ENCODE results near the gene DPF1. TPM values are rescaled to one million over a fixed set of nuclear protein-coding genes. Genes with fewer than 3 reads are reported as not detected.

The DPF1 gene
- total RNA-seq (ENCODE audit: low replicate concordance): 3.4 and 6.5 TPM in 2 replicates

DNA sequence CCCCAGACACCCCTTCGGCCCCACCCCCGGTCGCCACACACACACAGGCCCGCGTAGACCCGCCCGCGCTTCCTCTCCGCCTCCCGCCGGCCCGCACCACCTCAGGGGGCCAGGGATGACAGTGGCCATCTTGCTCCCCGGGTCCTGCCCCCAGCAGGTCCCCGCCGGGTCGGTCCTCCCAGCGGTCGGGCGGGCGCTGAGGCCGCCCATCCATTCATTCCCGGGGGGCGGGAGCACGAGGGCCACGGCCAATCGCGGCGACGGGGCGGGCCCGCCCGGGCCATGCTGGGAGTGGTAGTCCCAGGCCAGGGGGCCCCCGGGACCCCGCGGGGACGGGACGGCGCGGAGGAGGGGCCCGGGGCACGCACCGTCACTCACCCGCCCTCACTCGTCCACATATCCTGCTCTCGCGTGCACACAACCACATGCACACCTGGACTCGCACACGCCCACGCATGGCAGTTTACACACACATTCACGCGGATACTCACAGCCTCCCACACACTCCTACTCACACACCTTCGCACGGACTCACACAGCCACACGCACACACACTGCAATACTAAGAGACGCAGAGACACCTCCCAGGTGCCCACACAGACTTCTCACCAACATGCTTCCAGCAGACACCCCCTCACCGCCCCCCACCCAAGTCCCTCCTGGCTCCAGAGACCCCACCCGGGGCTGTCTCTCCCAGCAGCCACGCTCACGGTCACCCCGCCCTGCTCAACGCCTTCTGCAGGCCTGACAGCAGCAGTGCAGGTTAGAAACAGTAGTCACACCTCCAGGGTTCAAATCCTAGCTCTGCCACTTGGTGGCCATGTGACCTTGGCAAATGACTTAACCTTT is at the start of gene DPF1:
Gene DPF1 (minus strand): TSS at position 209 of the 849 bp plus-strand sequence. CDS start 80 bp downstream, at position 129.
- no peak within 1 kb of the TSS for H3K27ac ChIP-seq
- H3K27ac Mint-ChIP-seq: peak within 1 kb of the TSS; percentile 67
- peaks cover 6% of the 10 kb centered on the region for H3K79me2 ChIP-seq (ENCODE audit: low read depth)

GRCh38 chr19:38273499-38273898 is 49.5 kb upstream of the DPF1 start:
- Histone ChIP-seq H3K36me3 (no peaks in the 10 kb centered on the region), H3K27ac (no peak overlapping the region), H4K20me1 (ENCODE audit: low read depth) (peaks cover 26% of the 10 kb centered on the region), H3K4me2 (no peak overlapping the region), H3K9ac (no peak overlapping the region), H3K4me1 (peaks cover 14% of the 10 kb centered on the region), H3K9me3 (ENCODE audit: low read depth) (no peaks in the 10 kb centered on the region), H3F3A (ENCODE audit: low read depth) (peaks cover 11% of the 10 kb centered on the region), H3K4me3 (no peak overlapping the region), H2AFZ (replicated peaks) (no peak overlapping the region), H3K27me3 (no peaks in the 10 kb centered on the region), H3K79me2 (ENCODE audit: low read depth) (peaks cover 95% of the 10 kb centered on the region)
- Mint-ChIP-seq H3K36me3 (no peaks in the 10 kb centered on the region), H3K9me3 (no peaks in the 10 kb centered on the region), H3K4me1 (peaks cover 19% of the 10 kb centered on the region), H3K4me3 (no peak overlapping the region), H3K27me3 (ENCODE audit: insufficient read depth, low read depth) (no peaks in the 10 kb centered on the region), H3K27ac (no peak overlapping the region)
- DNase-seq (ENCODE audit: low spot score): no peak
- no peak for TF ChIP-seq EZH2phosphoT487 (IDR thresholded peaks at IDR 0.05)
- TF ChIP-seq EZH2 (IDR thresholded peaks at IDR 0.05): no peak
- TF ChIP-seq, protein P1, sequence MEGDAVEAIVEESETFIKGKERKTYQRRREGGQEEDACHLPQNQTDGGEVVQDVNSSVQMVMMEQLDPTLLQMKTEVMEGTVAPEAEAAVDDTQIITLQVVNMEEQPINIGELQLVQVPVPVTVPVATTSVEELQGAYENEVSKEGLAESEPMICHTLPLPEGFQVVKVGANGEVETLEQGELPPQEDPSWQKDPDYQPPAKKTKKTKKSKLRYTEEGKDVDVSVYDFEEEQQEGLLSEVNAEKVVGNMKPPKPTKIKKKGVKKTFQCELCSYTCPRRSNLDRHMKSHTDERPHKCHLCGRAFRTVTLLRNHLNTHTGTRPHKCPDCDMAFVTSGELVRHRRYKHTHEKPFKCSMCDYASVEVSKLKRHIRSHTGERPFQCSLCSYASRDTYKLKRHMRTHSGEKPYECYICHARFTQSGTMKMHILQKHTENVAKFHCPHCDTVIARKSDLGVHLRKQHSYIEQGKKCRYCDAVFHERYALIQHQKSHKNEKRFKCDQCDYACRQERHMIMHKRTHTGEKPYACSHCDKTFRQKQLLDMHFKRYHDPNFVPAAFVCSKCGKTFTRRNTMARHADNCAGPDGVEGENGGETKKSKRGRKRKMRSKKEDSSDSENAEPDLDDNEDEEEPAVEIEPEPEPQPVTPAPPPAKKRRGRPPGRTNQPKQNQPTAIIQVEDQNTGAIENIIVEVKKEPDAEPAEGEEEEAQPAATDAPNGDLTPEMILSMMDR (IDR thresholded peaks at IDR 0.05): no peak

More for the DNA sequence above, at the start of gene DPF1:
- Mint-ChIP-seq H3K4me3 (peak within 1 kb of the TSS; percentile 88), H3K9me3 (no peaks in the 10 kb centered on the region), H3K36me3 (peaks cover 1% of the 10 kb centered on the region), H3K4me1 (peaks cover 28% of the 10 kb centered on the region), H3K27me3 (ENCODE audit: insufficient read depth, low read depth) (peaks cover 15% of the 10 kb centered on the region)
- Histone ChIP-seq H2AFZ (replicated peaks) (peak within 1 kb of the TSS; percentile 45), H3K4me3 (peak within 1 kb of the TSS; percentile 78), H3K27me3 (peaks cover 43% of the 10 kb centered on the region), H3K4me1 (peaks cover 11% of the 10 kb centered on the region), H4K20me1 (ENCODE audit: low read depth) (peaks cover 19% of the 10 kb centered on the region), H3K36me3 (no peaks in the 10 kb centered on the region), H3K9me3 (ENCODE audit: low read depth) (no peaks in the 10 kb centered on the region), H3K9ac (no peak within 1 kb of the TSS), H3F3A (ENCODE audit: low read depth) (peaks cover 31% of the 10 kb centered on the region), H3K4me2 (peak within 1 kb of the TSS; percentile 85)
- TF ChIP-seq, protein P1 (IDR thresholded peaks at IDR 0.05): peak; percentile 33
- TF ChIP-seq EZH2 (IDR thresholded peaks at IDR 0.05): no peak
- peak; percentile 93 for DNase-seq (ENCODE audit: low spot score)

GRCh38 chr19:38270587-38271167 is 46.7 kb upstream of the DPF1 start:
- H3K4me2 ChIP-seq: no peak overlapping the region
- Mint-ChIP-seq H3K4me1 (peaks cover 27% of the 10 kb centered on the region), H3K27ac (no peak overlapping the region), H3K27me3 (ENCODE audit: insufficient read depth, low read depth) (peaks cover 2% of the 10 kb centered on the region), H3K4me3 (no peak overlapping the region), H3K9me3 (no peaks in the 10 kb centered on the region), H3K36me3 (no peaks in the 10 kb centered on the region)
- peaks cover 23% of the 10 kb centered on the region for H4K20me1 ChIP-seq (ENCODE audit: low read depth)
- no peak overlapping the region for H2AFZ ChIP-seq (replicated peaks)
- H3K4me1 ChIP-seq: peaks cover 28% of the 10 kb centered on the region
- peaks cover 8% of the 10 kb centered on the region for H3F3A ChIP-seq (ENCODE audit: low read depth)
- no peak overlapping the region for H3K4me3 ChIP-seq
- no peaks in the 10 kb centered on the region for H3K27me3 ChIP-seq
- H3K79me2 ChIP-seq (ENCODE audit: low read depth): peaks cover 98% of the 10 kb centered on the region
- H3K9ac ChIP-seq: no peak overlapping the region
- H3K27ac ChIP-seq: no peak overlapping the region
- TF ChIP-seq EZH2phosphoT487 (IDR thresholded peaks at IDR 0.05) (no peak), EZH2 (IDR thresholded peaks at IDR 0.05) (no peak)
- TF ChIP-seq, protein P1 (IDR thresholded peaks at IDR 0.05): no peak
- no peaks in the 10 kb centered on the region for H3K36me3 ChIP-seq
- no peaks in the 10 kb centered on the region for H3K9me3 ChIP-seq (ENCODE audit: low read depth)
- no peak for DNase-seq (ENCODE audit: low spot score)

All from neural progenitor cell (in vitro differentiated cells).